Activated CD4-positive, alpha-beta T cell treated with anti-CD3 and anti-CD28 coated beads, Interleukin-2, amount 10 ng/mL, durations not matched to agents 7 days and 5 days (primary cell): ENCODE data around the gene KRT81. TPM values are rescaled to one million over a fixed set of nuclear protein-coding genes. Genes with fewer than 3 reads are reported as not detected.
"Not testable (repeated sequence)": the region's sequence is repeated elsewhere in the genome, so short reads cannot be mapped to it uniquely, and the experiment has no call there.

Source experiments
- CTCF ChIA-PET: fragments of 350-600 bp; sonication (Branson Sonifier 250); formaldehyde crosslinking; loops from one replicate; lab custom pipeline; 2021; ENCODE audit warnings: antibody characterized with exemption; lab: Charles Lee
- POLR2A ChIA-PET: fragments of 350-600 bp; sonication (Branson Sonifier 250); formaldehyde crosslinking; loops from one replicate; lab custom pipeline; 2021; ENCODE audit warnings: antibody characterized with exemption; lab: Charles Lee
- DNase-seq: peaks from one replicate; pipeline ENCODE4 v3.0.0-alpha.2; 2020
- H3K27ac Mint-ChIP-seq: one replicate; pipeline ENCODE4 v1.8.0; 2021; ENCODE audit warnings: mild to moderate bottlenecking, moderate library complexity, mixed read lengths
- H3K27me3 Mint-ChIP-seq: one replicate; pipeline ENCODE4 v1.8.0; 2021; ENCODE audit warnings: mixed read lengths
- H3K36me3 Mint-ChIP-seq: one replicate; pipeline ENCODE4 v1.8.0; 2021; ENCODE audit warnings: low read depth, mixed read lengths
- H3K4me1 Mint-ChIP-seq: one replicate; pipeline ENCODE4 v1.8.0; 2021; ENCODE audit warnings: mixed read lengths
- H3K4me3 Mint-ChIP-seq: one replicate; pipeline ENCODE4 v1.8.0; 2021; ENCODE audit warnings: mild to moderate bottlenecking, moderate library complexity, mixed read lengths
- H3K9me3 Mint-ChIP-seq: one replicate; pipeline ENCODE4 v1.8.0; 2021; ENCODE audit warnings: mixed read lengths
- total RNA-seq, 2 experiments: library from RNA; stranded (reverse); gene quantifications; one replicate each; pipeline ENCODE4 v1.2.3, GENCODE V29; 2021

Gene KRT81
- total RNA-seq, 2 experiments from 2014 or later, result not detected

GRCh38 chr12:52324153-52324444, 32.8 kb upstream of the KRT81 start:
- ChIA-PET CTCF (interaction anchor here (1.4 kb wide), 1 partner anchor 11 kb away, joined by 3 read pairs; no protein-coding TSS in a partner anchor), POLR2A (no interaction called here)
- Mint-ChIP-seq H3K27me3 (peaks cover 21% of the 10 kb centered on the region), H3K4me3 (no peak overlapping the region), H3K9me3 (no peaks in the 10 kb centered on the region), H3K27ac (no peak overlapping the region), H3K36me3 (no peaks in the 10 kb centered on the region), H3K4me1 (peaks cover 15% of the 10 kb centered on the region)
- no peak for DNase-seq

- DNase-seq, result no peak
- no peaks in the 10 kb centered on the region for H3K36me3 Mint-ChIP-seq
- H3K27ac Mint-ChIP-seq, result no peak overlapping the region
- ChIA-PET POLR2A (no interaction called here), CTCF (no interaction called here)
- no peak overlapping the region for H3K4me3 Mint-ChIP-seq
- H3K4me1 Mint-ChIP-seq, result peaks cover 13% of the 10 kb centered on the region
- peaks cover 25% of the 10 kb centered on the region for H3K27me3 Mint-ChIP-seq
- H3K9me3 Mint-ChIP-seq, result no peaks in the 10 kb centered on the region
Observed at GRCh38 chr12:52323416-52324152, 32.2 kb upstream of the KRT81 start.

GRCh38 chr12:52323001-52323400, 31.7 kb upstream of the KRT81 start:
- Mint-ChIP-seq H3K4me3 (no peak overlapping the region), H3K4me1 (peaks cover 13% of the 10 kb centered on the region), H3K27me3 (peaks cover 28% of the 10 kb centered on the region), H3K9me3 (no peaks in the 10 kb centered on the region), H3K27ac (no peak overlapping the region), H3K36me3 (no peaks in the 10 kb centered on the region)
- CTCF ChIA-PET, result no interaction called here
- no peak for DNase-seq
- POLR2A ChIA-PET, result no interaction called here

- H3K4me3 Mint-ChIP-seq, result no peak overlapping the region
- CTCF ChIA-PET, result interaction anchor here (1.1 kb wide), 1 partner anchor 43 kb away, joined by 4 read pairs; no protein-coding TSS in a partner anchor
Observed at GRCh38 chr12:52322069-52322468, 30.7 kb upstream of the KRT81 start.

GRCh38 chr12:52321418-52321817, 30.1 kb upstream of the KRT81 start:
- no peaks in the 10 kb centered on the region for H3K4me1 Mint-ChIP-seq
- H3K9me3 Mint-ChIP-seq, result no peaks in the 10 kb centered on the region
- no peak overlapping the region for H3K27ac Mint-ChIP-seq
- H3K27me3 Mint-ChIP-seq, result peaks cover 28% of the 10 kb centered on the region
- no peak overlapping the region for H3K4me3 Mint-ChIP-seq
- ChIA-PET CTCF (interaction anchor here (1.1 kb wide), 1 partner anchor 43 kb away, joined by 4 read pairs; no protein-coding TSS in a partner anchor), POLR2A (no interaction called here)
- no peak for DNase-seq
- H3K36me3 Mint-ChIP-seq, result no peaks in the 10 kb centered on the region

More at GRCh38 chr12:52322069-52322468, 30.7 kb upstream of the KRT81 start:
- H3K27me3 Mint-ChIP-seq, result peaks cover 28% of the 10 kb centered on the region
- no peak for DNase-seq
- H3K4me1 Mint-ChIP-seq, result peaks cover 4% of the 10 kb centered on the region
- POLR2A ChIA-PET, result no interaction called here
- H3K36me3 Mint-ChIP-seq, result no peaks in the 10 kb centered on the region
- no peaks in the 10 kb centered on the region for H3K9me3 Mint-ChIP-seq
- no peak overlapping the region for H3K27ac Mint-ChIP-seq

- Mint-ChIP-seq H3K27me3 (peaks cover 28% of the 10 kb centered on the region), H3K4me3 (no peak within 1 kb of the TSS), H3K36me3 (no peaks in the 10 kb centered on the region), H3K4me1 (no peaks in the 10 kb centered on the region), H3K9me3 (no peaks in the 10 kb centered on the region), H3K27ac (no peak within 1 kb of the TSS)
- DNase-seq, result no peak
- ChIA-PET POLR2A (no interaction called here), CTCF (no interaction called here)
Observed at GRCh38 chr12:52320784-52321400, 29.6 kb upstream of the KRT81 start, which contains the start of gene KRT83. Gene KRT83, minus strand, starts transcription at chr12:52321398. Its CDS starts 63 bp downstream, at chr12:52321335.

GRCh38 chr12:52319097-52319496, 27.8 kb upstream of the KRT81 start:
- H3K27ac Mint-ChIP-seq, result no peak overlapping the region
- H3K4me1 Mint-ChIP-seq, result no peaks in the 10 kb centered on the region
- ChIA-PET POLR2A (no interaction called here), CTCF (interaction anchor here (1.2 to 1.9 kb wide), 2 partner anchors 10 to 133 kb away, joined by 3 to 9 read pairs; no protein-coding TSS in a partner anchor)
- no peaks in the 10 kb centered on the region for H3K36me3 Mint-ChIP-seq
- H3K4me3 Mint-ChIP-seq, result no peak overlapping the region
- peaks cover 23% of the 10 kb centered on the region for H3K27me3 Mint-ChIP-seq
- DNase-seq, result no peak
- H3K9me3 Mint-ChIP-seq, result no peaks in the 10 kb centered on the region

GRCh38 chr12:52318241-52318990, 27.1 kb upstream of the KRT81 start:
- Mint-ChIP-seq H3K27me3 (peaks cover 30% of the 10 kb centered on the region), H3K9me3 (no peaks in the 10 kb centered on the region), H3K36me3 (no peaks in the 10 kb centered on the region), H3K4me1 (no peaks in the 10 kb centered on the region), H3K27ac (no peak overlapping the region), H3K4me3 (no peak overlapping the region)
- CTCF ChIA-PET, result interaction anchor here (1.9 kb wide), 1 partner anchor 9 kb away, joined by 9 read pairs; no protein-coding TSS in a partner anchor
- POLR2A ChIA-PET, result no interaction called here
- DNase-seq, result no peak

- no peak for DNase-seq
- Mint-ChIP-seq H3K4me3 (no peak overlapping the region), H3K27me3 (peaks cover 33% of the 10 kb centered on the region), H3K9me3 (no peaks in the 10 kb centered on the region), H3K36me3 (no peaks in the 10 kb centered on the region), H3K4me1 (no peaks in the 10 kb centered on the region), H3K27ac (peak overlapping the region; percentile 44)
- ChIA-PET POLR2A (no interaction called here), CTCF (interaction anchor here (1.8 to 1.9 kb wide), 2 partner anchors 8 kb away, joined by 5 to 9 read pairs; no protein-coding TSS in a partner anchor)
Observed at GRCh38 chr12:52317468-52318052, 26.2 kb upstream of the KRT81 start.

- H3K36me3 Mint-ChIP-seq, result no peaks in the 10 kb centered on the region
- no peaks in the 10 kb centered on the region for H3K9me3 Mint-ChIP-seq
- POLR2A ChIA-PET, result no interaction called here
- H3K27me3 Mint-ChIP-seq, result peaks cover 39% of the 10 kb centered on the region
- no peak overlapping the region for H3K4me3 Mint-ChIP-seq
- CTCF ChIA-PET, result interaction anchor here (1.8 kb wide), 1 partner anchor 9 kb away, joined by 5 read pairs; no protein-coding TSS in a partner anchor
- DNase-seq, result no peak
- no peaks in the 10 kb centered on the region for H3K4me1 Mint-ChIP-seq
- H3K27ac Mint-ChIP-seq, result no peak overlapping the region
Observed at GRCh38 chr12:52316701-52317100, 25.4 kb upstream of the KRT81 start.

GRCh38 chr12:52316290-52316689, 25.0 kb upstream of the KRT81 start:
- no peak overlapping the region for H3K4me3 Mint-ChIP-seq
- peaks cover 43% of the 10 kb centered on the region for H3K27me3 Mint-ChIP-seq
- ChIA-PET CTCF (interaction anchor here (1.2 to 1.8 kb wide), 4 partner anchors 9 to 198 kb away, joined by 3 to 5 read pairs (median 5); no protein-coding TSS in a partner anchor), POLR2A (no interaction called here)
- no peak overlapping the region for H3K27ac Mint-ChIP-seq
- no peaks in the 10 kb centered on the region for H3K36me3 Mint-ChIP-seq
- no peak for DNase-seq
- H3K9me3 Mint-ChIP-seq, result no peaks in the 10 kb centered on the region
- no peaks in the 10 kb centered on the region for H3K4me1 Mint-ChIP-seq

- H3K4me3 Mint-ChIP-seq, POLR2A ChIA-PET, H3K27ac Mint-ChIP-seq, H3K9me3 Mint-ChIP-seq, H3K4me1 Mint-ChIP-seq, H3K36me3 Mint-ChIP-seq: not testable (repeated sequence)
- peaks cover 46% of the 10 kb centered on the region for H3K27me3 Mint-ChIP-seq
- DNase-seq, result peak; percentile 46
- CTCF ChIA-PET, result interaction anchor here (0.7 to 1.8 kb wide), 5 partner anchors 10 to 563 kb away, joined by 3 to 5 read pairs (median 5); no protein-coding TSS in a partner anchor
Observed at GRCh38 chr12:52315721-52316120, 24.4 kb upstream of the KRT81 start.
